ENCODE data around the gene DNTT. TPM values are rescaled to one million over a fixed set of nuclear protein-coding genes. Genes with fewer than 3 reads are reported as not detected.

Gene DNTT
- total and polyA plus RNA-seq, 2 experiments from 2014 or later: not detected

DNA sequence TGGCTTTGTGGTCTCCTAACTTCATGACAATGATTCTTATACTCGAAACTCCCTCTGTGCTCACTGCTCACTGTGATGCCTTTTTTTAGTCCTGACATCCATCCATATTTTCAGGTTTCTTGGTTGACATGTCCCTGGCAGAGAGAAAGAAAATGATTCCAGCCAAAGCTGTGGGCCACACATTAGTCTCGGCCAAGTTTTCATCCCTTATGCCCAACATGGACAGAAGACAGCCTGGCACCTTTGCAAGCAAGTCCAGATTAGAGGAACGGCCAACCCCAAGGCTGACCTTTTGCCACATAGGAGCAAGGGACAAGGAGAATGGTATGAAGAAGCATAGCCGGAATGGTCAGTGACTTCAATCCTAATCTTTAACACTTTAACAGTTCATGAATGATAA is 63.2 kb downstream of the DNTT start (continued):
- no peak for TF ChIP-seq CTCF (conservative IDR thresholded peaks at IDR 0.05; ENCODE audit: low read depth in 2 of 2)
- TF ChIP-seq CREB1 (CRISPR knock-in tag; IDR thresholded peaks at IDR 0.05; ENCODE audit: low read depth): no peak
- TF ChIP-seq ZNF114 (CRISPR knock-in tag; IDR thresholded peaks at IDR 0.05): no peak

GRCh38 chr10:96368971-96369370 is 64.7 kb downstream of the DNTT start:
- 0 out of 2 replicates have a peak, but pooled peaks cover 2% of the 10 kb centered on the region for H3K27me3 ChIP-seq (ENCODE audit: insufficient read depth)
- no peak overlapping the region for H3K4me3 ChIP-seq
- Mint-ChIP-seq H3K4me3 (no peak overlapping the region), H3K36me3 (ENCODE audit: low read depth) (no peaks in the 10 kb centered on the region), H3K27ac (no peak overlapping the region), H3K4me1 (peaks cover 5% of the 10 kb centered on the region; the same call in 2 of the 3 replicates), H3K9me3 (no peaks in the 10 kb centered on the region), H3K27me3 (ENCODE audit: insufficient read depth, low read depth, poor library complexity) (peaks cover 8% of the 10 kb centered on the region)
- ATAC-seq: no peak
- DNase-seq (ENCODE audit: low spot score): no peak
- H4K20me1 ChIP-seq (replicated peaks; ENCODE audit: insufficient read depth): no peaks in the 10 kb centered on the region
- no peaks in the 10 kb centered on the region for H3F3A ChIP-seq (replicated peaks; ENCODE audit: low read depth)
- no peak overlapping the region for H3K27ac ChIP-seq (ENCODE audit: low read depth)
- H3K4me2 ChIP-seq: no peak overlapping the region
- no peaks in the 10 kb centered on the region for H3K9me2 ChIP-seq (ENCODE audit: insufficient read depth)
- H3K36me3 ChIP-seq (ENCODE audit: insufficient read depth): no peaks in the 10 kb centered on the region
- no peaks in the 10 kb centered on the region for H3K79me2 ChIP-seq (replicated peaks; ENCODE audit: insufficient read depth)
- no peaks in the 10 kb centered on the region for H3K4me1 ChIP-seq (ENCODE audit: insufficient read depth)
- H2AFZ ChIP-seq: no peak overlapping the region
- no peak for TF ChIP-seq CTCF (conservative IDR thresholded peaks at IDR 0.05; ENCODE audit: low read depth in 2 of 2)
- no peak for TF ChIP-seq ETS1 (IDR thresholded peaks at IDR 0.05)
- TF ChIP-seq EZH2 (IDR thresholded peaks at IDR 0.05; ENCODE audit: low read depth, unreplicated experiment): no peak
- no peak for TF ChIP-seq STAT1 (IDR thresholded peaks at IDR 0.05; ENCODE audit: unreplicated experiment)
- no peak for TF ChIP-seq JUNB (IDR thresholded peaks at IDR 0.05; ENCODE audit: unreplicated experiment)
- no peak for TF ChIP-seq ZNF462 (CRISPR knock-in tag; IDR thresholded peaks at IDR 0.05)
- no peak for TF ChIP-seq ZNF114 (CRISPR knock-in tag; IDR thresholded peaks at IDR 0.05)
- no peak for TF ChIP-seq CREB1 (CRISPR knock-in tag; IDR thresholded peaks at IDR 0.05; ENCODE audit: low read depth)
- no peak for TF ChIP-seq NANOG (IDR thresholded peaks at IDR 0.05; ENCODE audit: borderline replicate concordance)
- TF ChIP-seq POLR2AphosphoS5 (IDR thresholded peaks at IDR 0.05; ENCODE audit: low read depth): no peak

Data from GM23338 (cell line).